H1 (cell line): Measurements from ENCODE around the gene SCG2. TPM values are rescaled to one million over a fixed set of nuclear protein-coding genes. Genes with fewer than 3 reads are reported as not detected.

Source experiments
- BCL11A ChIP-seq, 2 experiments: IDR thresholded peaks; one replicate each; pipeline ENCODE4 v1.6.1; 2011; ENCODE audit warnings: low read depth in 2 of 2, low read length in 2 of 2, mild to moderate bottlenecking in 2 of 2
- polyA plus RNA-seq, 7 experiments: library from polyadenylated mRNA; depleted of rRNA in 3 of 7; stranded (reverse) in 5 of 7; unstranded in 2 of 7; fragments of >200 nt in 5 of 7; fragments of 200-250 nt in 2 of 7; gene quantifications; 1 replicate in 5 of 7; 2 replicates in 1 of 7; 4 replicates in 1 of 7; pipeline versions ENCODE4 v1.2.1 to v1.2.3, GENCODE V29; 2011 to 2013; ENCODE audit warnings: missing spikeins in 2 of 7, mixed read lengths in 2 of 7
- total RNA-seq: library from RNA; stranded (reverse); fragmentation: NEBNext Ultra II Directional; extraction: Animal tissue kit (Norgen Biotek cat#: 25700); gene quantifications from 2 replicates; pipeline ENCODE4 v1.2.1, GENCODE V29; 2021

SCG2 gene
- total and polyA plus RNA-seq, 2 of the 8 experiments (the other 6 are each of a cell fraction or from before 2014, with no cell fraction given): 0.54 to 1.0 TPM

DNA sequence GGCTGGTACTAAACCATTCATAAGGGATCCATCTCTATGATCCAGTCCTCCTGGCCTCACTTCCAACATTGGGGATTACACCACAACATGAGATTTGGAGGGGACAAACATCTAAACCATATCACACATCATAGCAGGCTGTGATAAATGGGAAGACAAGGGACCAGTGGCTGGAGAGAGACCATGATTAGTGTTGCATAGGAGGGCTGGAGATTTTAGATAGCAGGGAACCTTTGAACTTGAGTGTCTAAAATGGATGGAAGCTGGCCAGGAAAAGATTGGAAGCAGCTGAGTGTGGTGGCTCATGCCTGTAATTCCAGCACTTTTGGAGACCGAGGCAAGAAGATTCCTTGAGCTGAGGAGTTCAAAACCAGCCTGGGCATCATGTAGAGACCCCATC lies 12.4 kb upstream of the SCG2 start (continued):
- TF ChIP-seq BCL11A (IDR thresholded peaks at IDR 0.05; ENCODE audit: low read depth in 2 of 2, low read length in 2 of 2): no peak
